DMS53 treated with DMSO at 0.1 percent for 48 hours (cell line): Measurements from ENCODE around the gene UBQLN1.
A peak's percentile ranks its signal among the peaks of the same experiment; 100 is the strongest.
"Not testable (repeated sequence)": the region's sequence is repeated elsewhere in the genome, so short reads cannot be mapped to it uniquely, and the experiment has no call there.

Source experiments
- DNase-seq: peaks from one replicate; lab custom pipeline; 2025; ENCODE audit not compliant: unreplicated experiment; lab: John Stamatoyannopoulos, UW

The UBQLN1 gene

GRCh38 chr9:83636813-83637212, 70.9 kb downstream of the UBQLN1 start:
- no peak for DNase-seq

DNA sequence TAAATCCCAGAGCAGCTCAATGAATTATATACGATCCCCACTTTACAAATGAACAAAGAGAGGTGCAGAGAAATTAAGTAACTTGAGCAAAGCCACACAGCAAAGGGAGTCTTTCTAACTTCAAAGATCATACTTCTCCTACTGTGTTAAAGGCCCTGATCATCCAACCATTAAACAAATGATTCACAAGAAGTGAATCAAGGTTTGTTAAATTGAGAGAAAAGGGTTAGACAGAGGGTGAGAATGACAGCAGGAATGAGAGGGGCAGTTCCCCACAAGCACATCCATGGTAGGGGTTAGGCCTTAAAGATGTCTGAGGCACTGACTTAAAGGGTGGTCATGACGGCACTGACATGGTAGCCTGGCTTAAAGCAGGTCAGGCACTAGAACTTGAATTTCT, 74.1 kb downstream of the UBQLN1 start:
- DNase-seq, result no peak

- DNase-seq, result no peak
Observed at GRCh38 chr9:83633255-83633654, 74.5 kb downstream of the UBQLN1 start.

- DNase-seq, result no peak
Observed at GRCh38 chr9:83630938-83631457, 76.8 kb downstream of the UBQLN1 start.

- no peak for DNase-seq
Observed at GRCh38 chr9:83629433-83630104, 78.2 kb downstream of the UBQLN1 start.

GRCh38 chr9:83628540-83628939, 79.2 kb downstream of the UBQLN1 start:
- DNase-seq, result no peak

GRCh38 chr9:83625178-83625577, 82.6 kb downstream of the UBQLN1 start:
- DNase-seq, result no peak

- no peak for DNase-seq
Observed at GRCh38 chr9:83623679-83624076, 84.1 kb downstream of the UBQLN1 start.

DNA sequence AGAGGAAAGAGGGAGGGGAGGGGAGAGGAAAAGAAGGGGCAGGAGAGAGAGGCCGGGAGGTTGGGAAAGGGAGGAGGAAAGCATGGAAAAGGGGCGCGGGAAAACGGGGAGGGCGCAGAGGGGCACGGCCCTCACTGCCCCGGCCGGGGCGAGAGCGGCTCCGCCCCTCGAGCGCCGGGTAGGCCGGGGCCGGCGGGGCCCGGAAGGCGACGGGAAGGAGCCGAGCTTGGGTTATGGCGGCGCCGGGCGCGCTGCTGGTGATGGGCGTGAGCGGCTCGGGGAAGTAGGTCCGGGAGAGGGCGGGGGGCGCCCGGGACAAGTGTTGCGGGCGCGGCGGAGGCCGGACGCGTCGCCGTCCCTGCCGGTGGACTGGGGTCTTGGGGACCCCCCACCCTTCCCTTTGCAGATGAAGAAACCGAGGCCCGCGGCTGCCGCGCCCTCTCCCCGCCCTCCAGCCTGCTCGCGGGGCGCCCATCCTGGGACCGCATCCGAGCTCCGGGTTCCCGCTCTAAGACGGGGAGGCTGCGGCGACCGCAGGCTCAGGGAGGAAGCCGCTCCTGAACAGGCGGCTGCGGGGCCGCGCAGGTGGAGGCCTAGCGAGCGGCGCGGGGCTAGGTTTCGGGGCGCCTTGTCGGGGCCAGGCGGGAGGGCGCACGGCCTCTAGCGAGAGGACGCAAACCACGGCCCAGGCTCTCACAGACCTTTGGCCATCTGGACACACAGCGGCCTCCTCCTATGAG, 84.6 kb downstream of the UBQLN1 start, which contains the start of gene IDNK:
TSS of gene IDNK (plus strand) at position 205 of the 740 bp plus-strand sequence. CDS start at position 234, 29 bp downstream.
- DNase-seq, result peak; percentile 58

GRCh38 chr9:83622433-83622938, 85.3 kb downstream of the UBQLN1 start:
- DNase-seq, result no peak

DNA sequence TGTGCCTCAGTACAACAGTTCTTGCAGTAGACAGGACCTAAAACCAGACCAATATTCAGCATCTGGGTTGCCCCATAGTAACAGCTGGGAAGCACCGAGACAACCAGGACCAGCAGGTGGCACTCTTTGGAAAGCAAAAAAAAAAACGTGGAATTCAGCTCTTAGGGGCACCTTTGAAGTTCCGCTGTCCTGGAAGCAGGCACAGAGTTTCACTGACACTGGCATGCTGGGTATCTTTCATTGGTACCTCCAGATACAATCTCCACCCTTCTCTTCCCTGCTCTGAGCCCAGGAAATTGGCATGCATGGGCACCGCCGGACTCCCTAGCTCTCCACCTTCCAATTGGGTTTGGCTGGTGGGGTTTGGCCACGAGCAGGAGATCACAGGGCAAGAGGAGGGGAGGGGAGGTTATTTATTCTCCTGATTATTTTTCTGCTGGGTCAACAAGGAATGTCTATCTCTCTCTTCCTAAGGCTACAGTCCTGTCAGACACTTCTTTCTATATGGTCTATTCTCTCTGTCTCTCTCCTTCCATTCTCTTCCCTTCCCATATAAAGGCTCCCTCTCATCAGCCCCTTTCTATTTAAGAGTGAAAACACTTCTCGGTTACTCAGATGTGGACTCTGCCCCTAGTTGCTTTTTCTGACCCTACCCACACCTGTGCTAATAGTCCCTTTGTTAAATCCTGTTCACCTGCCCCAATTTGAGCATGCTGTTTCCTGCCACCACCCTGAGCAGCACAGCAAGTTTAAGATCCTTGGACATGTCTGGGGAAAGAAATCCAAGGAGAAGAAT, 86.7 kb downstream of the UBQLN1 start:
- peak; percentile 61 for DNase-seq

DNA sequence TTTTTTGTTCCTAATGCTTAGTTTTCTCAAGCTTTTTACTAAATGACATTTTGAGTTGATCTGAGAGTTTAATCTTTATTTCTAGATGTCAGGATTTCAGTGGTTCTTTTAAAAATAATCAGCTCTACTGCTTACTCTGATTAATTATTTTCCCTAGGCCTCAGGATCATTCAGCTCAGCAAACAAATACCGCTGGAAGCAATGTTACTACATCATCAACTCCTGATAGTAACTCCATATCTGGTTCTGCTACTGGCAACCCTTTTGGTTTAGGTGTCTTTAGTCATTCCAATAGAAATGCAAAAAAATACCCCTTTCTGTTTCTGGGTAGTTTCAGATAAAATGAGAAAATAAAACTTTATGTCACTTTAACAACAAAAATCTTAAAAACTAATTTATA, 90.5 kb downstream of the UBQLN1 start:
- no peak for DNase-seq

GRCh38 chr9:83613298-83613697, 94.5 kb downstream of the UBQLN1 start:
- DNase-seq, result not testable (repeated sequence)
